Stimulated activated CD8-positive, alpha-beta memory T cell treated with anti-CD3 and anti-CD28 coated beads, Interleukin-4, amount 100 ng/mL, for 48 hours (primary cell): ENCODE results near the gene KRTAP10-4.
"Not testable (repeated sequence)": the region's sequence is repeated elsewhere in the genome, so short reads cannot be mapped to it uniquely, and the experiment has no call there.

Experiments
- DNase-seq: peaks from one replicate; pipeline ENCODE4 v3.0.0-alpha.2; 2020

The KRTAP10-4 gene

DNA sequence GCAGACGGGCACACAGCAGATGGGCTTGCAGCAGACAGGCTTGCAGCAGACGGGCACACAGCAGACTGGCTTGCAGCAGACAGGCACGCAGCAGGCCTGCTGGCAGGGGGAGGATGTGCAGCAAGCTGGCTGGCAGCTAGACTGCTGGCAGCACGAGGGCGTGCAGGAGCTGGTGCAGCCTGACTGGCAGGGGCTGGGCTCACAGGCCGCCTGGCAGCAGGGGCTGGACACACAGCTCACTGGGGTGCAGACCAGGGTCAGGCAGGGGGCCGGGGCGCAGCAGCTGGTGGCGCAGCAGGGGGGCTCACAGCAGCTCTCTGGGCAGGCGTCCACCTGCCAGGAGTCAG lies 15.2 kb upstream of the KRTAP10-4 start:
- not testable (repeated sequence) for DNase-seq

- DNase-seq: peak; percentile 10
Measured at GRCh38 chr21:44558695-44559094, 14.8 kb upstream of the KRTAP10-4 start, which contains the start of gene KRTAP10-3. TSS of gene KRTAP10-3 (minus strand) at chr21:44558795. CDS start at chr21:44558715, 80 bp downstream.

DNA sequence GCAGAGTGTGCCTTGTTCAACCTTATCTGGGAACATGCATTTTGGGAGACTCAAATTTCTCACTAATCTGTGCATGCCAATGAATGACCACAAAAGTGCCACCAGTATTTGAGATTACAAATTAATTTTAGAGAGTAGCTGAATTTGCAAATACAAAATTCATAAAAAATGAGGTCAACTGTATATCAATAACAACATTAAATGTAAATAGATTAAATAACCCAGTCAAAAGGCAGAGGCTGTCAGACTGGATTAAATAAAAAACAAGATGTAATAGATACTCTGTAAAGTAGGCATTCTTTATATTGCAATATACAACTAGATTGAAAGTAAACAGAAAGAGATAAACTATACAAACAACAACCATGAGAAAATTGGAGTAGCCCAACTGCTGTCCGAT lies 9.4 kb upstream of the KRTAP10-4 start:
- DNase-seq: no peak

DNA sequence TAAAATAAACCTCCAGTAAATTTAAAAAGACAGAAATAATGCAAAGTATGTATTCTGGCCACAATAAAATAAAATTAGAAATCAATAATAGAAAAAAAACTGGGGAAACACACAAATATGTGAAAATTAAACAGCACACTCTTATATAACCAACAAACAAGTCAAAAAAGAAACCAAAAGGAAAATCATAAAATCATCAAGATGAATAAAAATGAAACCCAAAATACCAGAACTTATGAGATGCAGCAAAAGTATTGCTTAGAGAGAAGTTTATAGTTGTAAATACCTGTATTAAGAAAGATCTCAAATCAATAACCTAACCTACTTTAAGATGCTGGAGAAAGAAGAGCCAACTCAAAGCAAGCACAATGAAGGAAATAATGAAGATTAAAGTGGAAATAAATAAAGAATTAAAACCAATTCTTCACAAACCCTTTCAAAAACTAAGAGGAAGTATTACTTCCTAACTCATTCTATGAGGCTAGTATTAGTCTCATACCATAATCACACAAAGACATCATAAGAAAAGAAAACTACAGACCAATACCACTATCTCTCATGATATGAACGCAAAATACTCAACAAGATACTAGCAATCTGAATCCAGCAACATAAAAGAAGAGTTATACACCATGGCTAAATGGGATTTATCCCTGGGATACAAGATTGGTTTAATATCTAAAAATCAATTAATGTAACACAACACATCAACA lies 8.5 kb upstream of the KRTAP10-4 start:
- DNase-seq: no peak

DNA sequence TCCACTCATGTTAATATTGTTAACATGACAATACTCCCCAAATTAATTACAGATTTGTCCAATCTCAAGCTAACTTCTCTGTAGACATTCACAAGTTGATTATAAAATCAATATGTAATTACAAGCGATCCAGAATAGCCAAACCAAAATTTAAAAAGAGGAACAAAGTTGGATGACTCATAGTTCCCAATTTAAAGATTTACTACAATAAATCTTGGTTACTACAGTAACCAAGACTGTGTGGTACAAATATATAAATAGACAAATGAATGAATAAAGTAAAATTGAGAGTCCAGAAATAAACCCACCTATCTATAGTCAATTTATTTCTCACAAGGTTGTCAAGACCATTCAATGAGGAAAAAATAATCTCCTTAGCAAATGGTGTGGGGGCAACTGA lies 7.1 kb upstream of the KRTAP10-4 start:
- DNase-seq: no peak

DNA sequence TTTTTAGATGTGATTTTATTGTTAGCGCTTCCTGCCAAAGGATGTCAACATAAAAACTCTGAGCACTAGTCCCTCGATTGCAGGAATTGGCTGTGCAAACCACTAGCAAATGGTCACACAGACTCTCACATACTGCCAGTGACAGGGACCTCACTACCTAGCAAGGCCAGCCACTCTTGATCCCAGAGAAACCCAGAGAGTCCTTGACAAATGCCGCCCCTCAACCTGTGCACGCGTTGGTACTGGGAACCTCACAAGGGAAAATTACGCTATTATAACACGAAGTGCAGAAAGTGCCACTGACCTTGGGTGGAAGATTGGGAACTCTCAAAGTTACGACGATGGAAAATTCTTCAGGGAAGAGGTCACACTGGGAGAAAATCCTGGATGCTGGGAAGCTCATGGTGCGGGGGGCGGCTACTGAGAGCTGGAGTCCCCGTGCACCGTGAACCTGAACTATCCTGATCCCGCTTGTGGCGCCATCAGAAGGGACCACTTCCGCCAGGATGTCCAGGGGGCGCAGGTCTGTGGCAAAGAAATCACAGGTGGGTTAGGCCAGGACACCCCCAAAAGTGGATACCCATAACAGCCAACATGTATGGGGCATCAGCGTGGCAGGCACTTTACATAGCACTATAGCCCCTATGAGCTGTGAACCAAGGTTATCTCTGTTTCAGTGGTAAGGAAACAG lies 5.9 kb upstream of the KRTAP10-4 start:
- peak; percentile 13 for DNase-seq

- peak; percentile 14 for DNase-seq
Measured at GRCh38 chr21:44568261-44568660, 5.3 kb upstream of the KRTAP10-4 start.

- no peak for DNase-seq
Measured at GRCh38 chr21:44568667-44569556, 4.6 kb upstream of the KRTAP10-4 start.

DNA sequence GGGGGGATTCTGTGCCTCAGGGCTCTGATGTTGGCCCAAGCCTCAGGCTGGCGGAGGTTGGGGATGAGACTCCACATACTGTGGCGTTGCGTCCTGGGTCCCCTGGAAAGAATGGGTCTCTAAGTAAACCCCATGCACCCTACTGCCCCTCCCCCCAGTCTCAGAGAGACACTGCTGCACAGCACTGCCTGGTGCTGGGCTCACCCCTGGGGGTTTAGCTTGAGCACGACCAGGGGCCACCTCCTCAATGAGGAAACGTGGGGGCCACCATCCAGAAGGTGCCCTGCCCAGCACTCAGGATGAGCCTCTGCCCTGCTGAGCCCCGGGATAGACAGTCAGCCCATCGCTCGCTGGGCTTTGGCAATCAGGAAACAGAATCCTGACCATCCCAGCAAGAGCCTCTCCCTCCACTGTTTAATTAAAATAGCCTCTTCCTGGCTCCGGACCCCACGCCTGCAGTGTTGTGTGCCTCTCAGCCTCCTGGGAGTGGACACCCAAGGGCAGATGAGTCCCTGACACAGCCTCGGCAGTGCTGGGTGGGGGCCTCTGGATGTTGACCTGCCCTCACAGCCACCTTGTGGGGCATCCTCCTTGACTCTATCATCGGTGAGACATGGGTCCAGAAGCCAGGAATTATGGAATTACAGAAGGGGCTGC lies 3.5 kb upstream of the KRTAP10-4 start:
- peak; percentile 7 for DNase-seq

DNA sequence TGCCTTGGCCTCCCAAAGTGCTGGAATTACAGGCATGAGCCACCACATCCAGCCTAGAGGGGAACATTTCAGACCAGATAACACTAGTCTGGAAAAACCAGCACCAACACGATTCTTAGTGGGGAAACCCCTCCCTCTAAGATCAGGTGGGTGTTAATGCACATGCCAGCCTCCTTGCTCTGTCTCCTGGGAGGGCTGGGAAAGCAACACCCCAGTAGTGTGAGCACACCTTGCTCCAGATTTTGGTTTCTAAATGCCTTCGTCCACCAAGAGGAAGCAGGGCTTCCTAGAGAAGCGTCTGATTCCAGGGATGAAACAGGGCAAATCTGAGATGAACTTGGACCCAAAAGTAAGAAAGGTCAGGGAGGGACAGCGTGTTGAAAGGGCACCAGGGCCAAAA lies 2.2 kb upstream of the KRTAP10-4 start:
- DNase-seq: no peak

DNA sequence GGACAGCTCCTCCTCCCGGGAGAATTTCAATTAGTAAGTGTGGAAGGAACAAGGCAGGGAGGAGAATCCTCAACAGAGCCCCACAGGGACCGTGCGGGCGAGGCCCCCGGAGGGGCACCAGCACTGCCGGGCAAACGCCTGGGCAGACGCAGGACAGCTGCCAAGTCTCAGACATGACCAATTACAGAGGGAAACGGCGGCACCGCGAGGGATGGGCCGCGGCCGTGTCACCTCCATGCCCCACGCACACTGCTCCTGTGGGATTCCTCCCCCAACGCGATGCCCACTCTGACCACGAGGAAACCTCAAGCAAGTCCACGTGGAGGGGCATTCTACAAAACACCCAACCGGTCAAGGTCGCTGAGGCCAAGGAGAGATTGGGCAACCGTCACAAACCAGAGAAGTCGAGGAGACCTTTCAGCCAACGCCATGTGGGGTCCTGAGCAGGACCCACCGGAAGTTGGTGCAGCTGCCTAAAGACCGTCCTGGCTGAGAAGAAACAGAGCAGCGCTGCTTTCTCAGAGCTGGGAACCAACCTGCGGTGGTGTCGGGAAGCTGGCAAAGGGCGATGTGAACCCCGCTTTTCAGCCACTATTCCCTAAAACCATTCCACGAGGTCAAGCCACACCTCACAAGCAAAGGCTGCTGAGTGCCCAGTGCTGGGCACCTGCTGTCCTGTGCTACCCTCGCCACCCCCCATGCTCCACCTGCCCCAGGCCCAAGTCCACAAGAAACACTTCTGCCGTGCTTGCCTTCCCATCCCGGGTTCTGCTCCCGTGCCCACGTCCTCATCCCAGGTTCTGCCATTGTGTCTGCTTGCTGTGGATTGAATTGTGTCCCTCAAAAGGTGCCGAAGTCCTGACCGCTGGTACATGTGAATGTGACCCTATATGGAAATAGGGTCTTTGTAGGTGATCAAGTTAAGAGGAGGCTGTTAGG lies 1.4 kb upstream of the KRTAP10-4 start:
- peak; percentile 17 for DNase-seq

- peak; percentile 19 for DNase-seq
Measured at GRCh38 chr21:44572959-44573583, 458 bp upstream of the KRTAP10-4 start.

- peak; percentile 4 for DNase-seq
Measured at GRCh38 chr21:44574457-44575306, 1.2 kb downstream of the KRTAP10-4 start.

DNA sequence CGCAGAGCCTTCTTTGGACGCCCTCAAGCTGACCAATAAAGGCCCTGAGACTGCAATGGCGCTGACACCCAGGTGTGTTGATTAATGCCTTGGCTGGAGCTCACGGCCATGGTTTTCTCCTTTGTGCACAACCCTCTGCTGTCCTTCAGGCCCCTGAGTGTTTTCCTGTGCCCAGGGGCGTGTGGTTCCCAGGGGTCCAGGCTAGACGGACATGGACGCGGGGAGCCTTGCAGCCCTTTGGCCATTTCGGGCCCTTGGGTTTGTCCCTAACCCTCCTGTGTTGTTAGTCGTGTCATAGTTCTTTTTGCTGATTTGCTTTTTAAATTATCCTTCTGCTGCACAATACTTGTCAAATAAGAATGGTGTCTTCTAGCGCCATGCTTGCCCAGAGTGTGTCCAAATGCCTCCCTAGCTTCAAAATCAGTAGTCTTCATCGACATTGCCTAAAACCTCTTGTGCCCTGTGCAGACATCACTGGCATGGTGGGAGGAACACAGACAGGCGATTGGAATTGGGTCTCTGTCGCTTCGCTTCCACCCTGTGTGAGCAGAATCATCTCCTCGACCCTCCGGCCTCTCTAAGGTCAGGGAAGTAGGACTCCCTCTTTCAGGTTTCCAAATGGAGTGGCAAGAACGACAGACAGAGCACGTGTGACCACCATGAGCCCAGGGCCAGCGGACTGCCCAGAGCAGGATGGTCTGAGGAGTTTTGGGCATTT lies 1.9 kb downstream of the KRTAP10-4 start:
- DNase-seq: peak; percentile 8

DNA sequence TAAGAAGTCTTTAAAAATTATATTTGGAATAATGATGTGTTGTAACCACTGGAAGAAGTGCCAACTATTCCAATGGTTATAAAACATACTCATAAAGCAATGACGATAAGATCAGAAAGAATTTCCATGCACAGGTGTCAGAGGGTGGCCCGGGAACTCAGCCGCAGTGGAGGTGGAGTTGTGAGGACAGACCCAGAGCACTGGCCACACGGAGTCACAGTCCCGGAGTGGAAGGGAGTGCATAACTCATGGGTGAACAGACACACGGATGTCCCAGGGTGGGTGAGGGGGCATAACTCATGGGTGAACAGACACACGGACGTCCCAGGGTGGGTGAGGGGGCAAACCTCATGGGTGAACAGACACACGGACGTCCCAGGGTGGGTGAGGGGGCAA lies 2.5 kb downstream of the KRTAP10-4 start:
- DNase-seq: no peak

DNA sequence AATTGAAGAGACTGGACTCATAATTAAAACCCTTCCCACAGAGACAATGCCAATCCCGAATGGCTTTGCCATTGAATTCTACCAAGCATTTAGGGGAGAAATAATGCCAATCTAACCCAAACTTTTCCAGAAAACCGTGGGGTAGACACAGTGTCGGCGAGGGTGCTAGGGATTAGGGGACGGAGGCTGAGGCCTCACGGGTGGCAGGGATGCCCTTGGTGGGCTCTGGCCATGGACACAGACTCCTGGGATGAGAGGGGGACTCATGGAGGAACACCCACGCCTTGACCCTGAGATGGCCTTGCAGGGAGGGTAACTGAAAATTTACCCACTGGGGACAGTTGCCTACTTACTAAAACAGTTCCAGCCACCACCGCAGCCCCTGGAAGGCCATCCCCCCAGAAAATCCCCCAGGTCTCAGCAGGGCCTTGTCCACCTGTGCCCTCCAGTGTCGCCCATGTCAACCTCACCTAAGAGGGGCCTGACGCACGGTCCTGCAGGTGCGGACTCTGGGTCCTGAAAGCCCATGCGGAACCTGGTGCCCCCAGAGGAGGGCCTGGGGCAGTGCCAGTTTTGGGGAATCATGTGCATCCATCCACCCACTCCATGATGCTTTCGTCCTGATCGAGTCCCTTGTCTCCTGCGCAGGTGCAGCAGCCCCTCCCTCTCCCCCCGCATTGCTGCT lies 5.0 kb downstream of the KRTAP10-4 start:
- peak; percentile 10 for DNase-seq

- peak; percentile 8 for DNase-seq
Measured at GRCh38 chr21:44579056-44579832, 5.7 kb downstream of the KRTAP10-4 start.

DNA sequence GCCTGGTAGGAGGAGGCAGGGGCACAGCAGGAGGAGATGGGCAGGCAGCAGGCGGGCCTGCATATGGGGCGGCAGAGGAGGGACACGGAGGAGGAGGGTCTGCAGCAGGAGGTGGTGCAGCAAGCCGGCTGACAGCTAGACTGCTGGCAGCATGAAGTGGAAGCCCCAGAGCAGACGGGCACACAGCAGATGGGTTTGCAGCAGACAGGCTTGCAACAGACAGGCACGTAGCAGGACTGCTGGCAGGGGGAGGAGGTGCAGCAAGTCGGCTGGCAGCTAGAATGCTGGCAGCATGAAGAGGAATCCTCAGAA lies 6.3 kb downstream of the KRTAP10-4 start:
- DNase-seq: peak; percentile 17
